Esophagus squamous epithelium (tissue), 4 donors: ENCODE data around the gene FOXN1.

Experiments
- POLR2A ChIP-seq, 4 donors: fragments of 450-650 bp; IDR thresholded peaks; one replicate each; pipeline ENCODE4 v1.6.1; 2017; ENCODE audit warnings: antibody characterized with exemption in 4 of 4, mild to moderate bottlenecking in 4 of 4, moderate library complexity in 3 of 4
- TF ChIP-seq, protein P1 (sequence below), 6 experiments: fragments of 450-650 bp in 4 of 6; fragments of 200-600 bp in 2 of 6; sonication (generic) in 2 of 6; IDR thresholded peaks; one replicate each; pipeline ENCODE4 v1.5.1; 2016 to 2019; ENCODE audit warnings: antibody characterized with exemption in 6 of 6, mild to moderate bottlenecking in 4 of 6, moderate library complexity in 4 of 6

DNA sequence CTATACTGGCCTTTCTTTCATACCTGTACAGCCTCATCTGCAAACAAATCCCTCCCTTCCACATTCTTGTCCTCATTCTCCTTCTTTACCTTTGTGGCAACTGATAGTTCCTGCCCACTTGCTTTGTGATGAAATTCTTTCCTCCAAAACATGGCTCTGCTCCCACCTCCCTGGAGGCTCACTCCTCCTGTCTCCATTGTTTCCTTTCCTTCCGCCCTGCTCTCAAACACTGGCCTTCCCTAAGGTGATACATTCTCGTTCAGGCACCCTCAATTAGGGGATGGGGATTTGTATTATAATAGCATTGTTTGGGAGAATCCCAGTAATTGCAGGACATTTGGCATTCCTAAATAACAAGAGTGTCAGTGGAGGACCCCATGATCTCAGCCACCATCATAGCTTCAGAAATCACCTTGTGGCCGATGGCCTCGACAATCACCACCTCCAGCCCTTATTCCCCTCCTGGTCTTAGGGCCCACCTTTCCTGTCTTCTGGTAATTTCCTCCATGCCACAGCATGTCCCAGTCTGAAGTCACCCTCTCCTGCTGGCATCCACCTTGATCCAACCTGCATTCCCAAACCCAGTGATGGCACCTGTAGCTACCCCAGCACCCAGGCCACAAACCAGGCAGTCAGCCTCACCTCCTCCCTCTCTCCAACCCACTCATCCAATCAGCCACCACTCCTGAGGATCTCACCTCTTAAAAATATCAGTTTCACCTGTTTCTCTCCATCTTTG, 38.4 kb downstream of the FOXN1 start:
- TF ChIP-seq, protein P1, sequence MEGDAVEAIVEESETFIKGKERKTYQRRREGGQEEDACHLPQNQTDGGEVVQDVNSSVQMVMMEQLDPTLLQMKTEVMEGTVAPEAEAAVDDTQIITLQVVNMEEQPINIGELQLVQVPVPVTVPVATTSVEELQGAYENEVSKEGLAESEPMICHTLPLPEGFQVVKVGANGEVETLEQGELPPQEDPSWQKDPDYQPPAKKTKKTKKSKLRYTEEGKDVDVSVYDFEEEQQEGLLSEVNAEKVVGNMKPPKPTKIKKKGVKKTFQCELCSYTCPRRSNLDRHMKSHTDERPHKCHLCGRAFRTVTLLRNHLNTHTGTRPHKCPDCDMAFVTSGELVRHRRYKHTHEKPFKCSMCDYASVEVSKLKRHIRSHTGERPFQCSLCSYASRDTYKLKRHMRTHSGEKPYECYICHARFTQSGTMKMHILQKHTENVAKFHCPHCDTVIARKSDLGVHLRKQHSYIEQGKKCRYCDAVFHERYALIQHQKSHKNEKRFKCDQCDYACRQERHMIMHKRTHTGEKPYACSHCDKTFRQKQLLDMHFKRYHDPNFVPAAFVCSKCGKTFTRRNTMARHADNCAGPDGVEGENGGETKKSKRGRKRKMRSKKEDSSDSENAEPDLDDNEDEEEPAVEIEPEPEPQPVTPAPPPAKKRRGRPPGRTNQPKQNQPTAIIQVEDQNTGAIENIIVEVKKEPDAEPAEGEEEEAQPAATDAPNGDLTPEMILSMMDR (IDR thresholded peaks at IDR 0.05): no peak
- TF ChIP-seq POLR2A (IDR thresholded peaks at IDR 0.05): no peak
